Measurements from ENCODE around the gene NKAIN2. TPM values are rescaled to one million over a fixed set of nuclear protein-coding genes. Genes with fewer than 3 reads are reported as not detected.

NKAIN2 gene
- total and polyA plus RNA-seq, 2 donors (not counting 3 experiments of a cell fraction or from before 2014, with no cell fraction given): 0.03 TPM; not detected in 1

DNA sequence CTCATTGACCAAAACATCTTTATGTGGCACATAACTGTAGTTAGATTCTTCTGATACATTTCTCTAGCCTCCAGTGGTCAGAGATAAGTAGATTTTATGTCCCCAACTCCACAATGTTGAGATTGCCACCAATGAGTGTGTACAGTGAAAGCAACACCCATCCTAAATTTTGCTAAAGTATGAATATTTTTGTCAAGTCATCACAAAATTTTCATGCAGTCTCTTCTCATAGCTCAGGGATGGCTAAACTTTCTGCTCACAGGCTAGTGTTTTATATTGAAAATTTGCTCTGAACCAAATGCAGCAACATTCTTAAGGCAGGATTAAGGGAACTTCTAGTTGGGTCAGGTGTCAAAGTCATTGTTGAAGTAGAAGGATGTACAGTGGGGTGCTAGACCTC is 203.6 kb downstream of the NKAIN2 start:
- intact Hi-C loops (cut with micrococcal nuclease) (no loop called here), dilution Hi-C loops (cut with MboI; ENCODE audit: extremely low pct_ligation_motif_present, low sequenced_read_pairs) (no loop called here)
- Histone ChIP-seq H3K9me3 (replicated peaks; ENCODE audit: control insufficient read depth, insufficient read depth, low read length) (no peaks in the 10 kb centered on the region), H3K9me1 (replicated peaks; ENCODE audit: control insufficient read depth, extremely low read depth, insufficient read depth, low read length) (no peaks in the 10 kb centered on the region), H3K79me2 (ENCODE audit: control insufficient read depth, insufficient read depth, low read length) (no peaks in the 10 kb centered on the region), H3K9ac (replicated peaks; ENCODE audit: extremely low read depth, insufficient read depth, low read length) (no peak overlapping the region), H2AFZ (ENCODE audit: low read depth, low read length) (no peak overlapping the region), H4K20me1 (replicated peaks; ENCODE audit: control insufficient read depth, extremely low read depth, insufficient read depth, low read length) (no peaks in the 10 kb centered on the region), H3K36me3 (ENCODE audit: control insufficient read depth in 2 of 2, extremely low read depth in 1 of 2, insufficient read depth in 2 of 2, low read length in 2 of 2) (no peaks in the 10 kb centered on the region), H3K27me3 (ENCODE audit: control insufficient read depth in 2 of 2, insufficient read depth in 2 of 2, low read length in 2 of 2) (no peaks in the 10 kb centered on the region), H3K4me3 (replicated peaks in 1 of 3; ENCODE audit: insufficient read depth in 1 of 3, low read depth in 1 of 3, low read length in 3 of 3) (no peak overlapping the region), H3K4me1 (ENCODE audit: control insufficient read depth, extremely low read depth, insufficient read depth, low read length) (peaks cover 4% of the 10 kb centered on the region), H3K27ac (ENCODE audit: insufficient read depth, low read depth, low read length) (no peak overlapping the region), H3K4me2 (ENCODE audit: insufficient read depth, low read length) (no peak overlapping the region)
- TF ChIP-seq POLR2AphosphoS5 (IDR thresholded peaks at IDR 0.05; ENCODE audit: insufficient read depth, low read depth, low read length) (no peak), POLR2A (IDR thresholded peaks at IDR 0.05; ENCODE audit: low read depth, low read length) (no peak)
- DNase-seq (ENCODE audit: low read depth, low spot score) (no peak), FAIRE-seq (no peak)
- ChIA-PET CTCF (interaction anchor here (1.3 kb wide), 1 partner anchor 8 kb away, joined by 4 read pairs; no protein-coding TSS in a partner anchor), POLR2A (no interaction called here)
- BruUV-seq (replicated peaks): no TSS peak

DNA sequence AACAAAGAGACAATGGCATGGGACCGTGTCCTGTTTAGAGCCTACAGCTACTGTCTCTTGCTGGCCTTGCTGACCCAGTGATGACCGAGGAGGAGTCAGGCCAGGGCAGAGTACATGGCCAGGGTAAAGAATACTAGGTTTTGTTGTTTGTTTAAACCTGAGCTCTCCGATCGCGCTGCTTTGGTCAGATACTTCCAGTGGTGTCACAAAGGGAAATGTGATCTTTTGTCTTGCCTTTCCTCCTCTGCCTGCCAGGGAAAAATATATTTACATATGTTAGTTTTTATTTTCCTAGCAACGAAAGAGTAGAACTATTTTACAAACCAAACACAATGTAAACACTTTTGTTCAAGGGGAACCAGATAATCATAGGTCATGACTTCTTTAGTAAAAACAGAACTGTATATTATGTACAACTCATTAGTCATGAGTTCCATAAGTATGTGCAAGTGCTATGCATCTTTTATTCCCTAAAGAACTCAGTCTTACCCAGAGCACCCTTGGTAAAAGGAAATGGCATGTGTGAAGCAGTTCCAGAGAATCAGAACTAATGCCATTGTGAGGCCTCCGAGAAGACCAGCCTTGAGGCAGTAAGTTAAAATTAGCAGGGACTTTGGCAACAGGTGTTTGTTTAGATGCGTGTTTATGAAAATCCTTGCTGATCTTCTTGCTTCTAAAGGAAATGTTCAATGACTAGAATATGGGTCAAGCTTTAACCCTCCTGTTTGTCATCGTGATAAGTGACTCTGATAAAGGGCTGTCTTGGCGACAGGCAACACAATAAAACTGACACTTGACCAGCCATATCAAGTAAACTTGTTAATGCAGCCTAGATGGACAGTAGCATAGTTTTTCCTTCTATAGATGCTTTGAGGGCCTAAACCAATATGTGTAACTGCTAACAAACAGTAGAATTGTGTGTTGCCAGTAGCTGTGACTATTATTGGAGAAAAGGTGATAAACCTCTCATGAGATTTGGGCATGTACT is 204.6 kb downstream of the NKAIN2 start:
- DNase-seq (ENCODE audit: low read depth, low spot score): peak; percentile 82
- CTCF ChIA-PET: interaction anchor here (1.3 kb wide), 1 partner anchor 9 kb away, joined by 4 read pairs; no protein-coding TSS in a partner anchor
- no peaks in the 10 kb centered on the region for H4K20me1 ChIP-seq (replicated peaks; ENCODE audit: control insufficient read depth, extremely low read depth, insufficient read depth, low read length)
- no peaks in the 10 kb centered on the region for H3K27me3 ChIP-seq (ENCODE audit: control insufficient read depth in 2 of 2, insufficient read depth in 2 of 2, low read length in 2 of 2)
- POLR2A ChIA-PET: no interaction called here
- H3K36me3 ChIP-seq (ENCODE audit: control insufficient read depth in 2 of 2, extremely low read depth in 1 of 2, insufficient read depth in 2 of 2, low read length in 2 of 2): no peaks in the 10 kb centered on the region
- BruUV-seq (replicated peaks): no TSS peak
- H3K4me3 ChIP-seq (replicated peaks in 1 of 3; ENCODE audit: insufficient read depth in 1 of 3, low read depth in 1 of 3, low read length in 3 of 3): no peak overlapping the region
- peak; percentile 9 for TF ChIP-seq JUN (IDR thresholded peaks at IDR 0.05; ENCODE audit: borderline replicate concordance, insufficient read depth, insufficient read length, low read depth)
- no peak for TF ChIP-seq POLR2A (IDR thresholded peaks at IDR 0.05; ENCODE audit: low read depth, low read length)
- H3K27ac ChIP-seq (ENCODE audit: insufficient read depth, low read depth, low read length): peak overlapping the region; percentile 12
- no peaks in the 10 kb centered on the region for H3K9me3 ChIP-seq (replicated peaks; ENCODE audit: control insufficient read depth, insufficient read depth, low read length)
- H3K79me2 ChIP-seq (ENCODE audit: control insufficient read depth, insufficient read depth, low read length): no peaks in the 10 kb centered on the region
- no peak overlapping the region for H3K9ac ChIP-seq (replicated peaks; ENCODE audit: extremely low read depth, insufficient read depth, low read length)
- peaks cover 4% of the 10 kb centered on the region for H3K4me1 ChIP-seq (ENCODE audit: control insufficient read depth, extremely low read depth, insufficient read depth, low read length)
- peak overlapping the region; percentile 29 for H2AFZ ChIP-seq (ENCODE audit: low read depth, low read length)
- H3K4me2 ChIP-seq (ENCODE audit: insufficient read depth, low read length): no peak overlapping the region
- FAIRE-seq: peak; percentile 4
- dilution Hi-C loops (cut with MboI; ENCODE audit: extremely low pct_ligation_motif_present, low sequenced_read_pairs) (no loop called here), intact Hi-C loops (cut with micrococcal nuclease) (no loop called here)
- no peaks in the 10 kb centered on the region for H3K9me1 ChIP-seq (replicated peaks; ENCODE audit: control insufficient read depth, extremely low read depth, insufficient read depth, low read length)
